ENCODE measurements around the gene ZFYVE28. TPM values are rescaled to one million over a fixed set of nuclear protein-coding genes. Genes with fewer than 3 reads are reported as not detected.
"Not testable (repeated sequence)": the region's sequence is repeated elsewhere in the genome, so short reads cannot be mapped to it uniquely, and the experiment has no call there.

ZFYVE28 gene
- total RNA-seq, 1 donor from 2014 or later, result 4.4 TPM

DNA sequence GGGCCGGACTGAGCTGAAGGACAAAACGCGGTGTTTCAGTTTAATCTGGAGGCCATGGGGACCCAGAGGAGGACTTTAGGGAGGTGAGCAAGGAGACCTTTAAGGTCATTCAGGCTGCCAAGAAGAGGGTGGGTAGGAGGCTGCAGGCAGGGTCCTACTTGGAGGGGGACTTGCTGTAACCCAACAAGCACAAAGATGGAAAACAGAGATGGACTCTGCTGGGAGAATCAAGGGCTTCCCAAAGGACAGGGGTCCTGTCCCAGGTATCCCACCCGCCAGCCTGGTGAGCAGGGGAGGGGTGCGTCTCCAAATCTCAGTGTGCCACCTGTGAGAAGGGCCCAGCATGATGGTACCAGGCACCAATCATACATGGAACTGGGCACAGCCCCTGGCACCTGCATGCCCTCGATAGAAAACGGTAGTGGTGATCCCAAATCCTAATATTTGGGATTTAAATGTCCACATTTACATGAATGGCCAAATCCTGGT lies 172.6 kb downstream of the ZFYVE28 start:
- peak; percentile 53 for DNase-seq
- Mint-ChIP-seq H3K27me3 (peaks cover 2% of the 10 kb centered on the region), H3K27ac (peak overlapping the region; percentile 11), H3K36me3 (ENCODE audit: low read depth) (peaks cover 2% of the 10 kb centered on the region), H3K4me3 (no peak overlapping the region), H3K4me1 (peaks cover 15% of the 10 kb centered on the region), H3K9me3 (no peaks in the 10 kb centered on the region)
- intact Hi-C loops (cut with micrococcal nuclease), result loop anchor here (10.0 kb wide), 1 partner anchor 531 kb away; the partner anchor contains the start of gene SLBP

DNA sequence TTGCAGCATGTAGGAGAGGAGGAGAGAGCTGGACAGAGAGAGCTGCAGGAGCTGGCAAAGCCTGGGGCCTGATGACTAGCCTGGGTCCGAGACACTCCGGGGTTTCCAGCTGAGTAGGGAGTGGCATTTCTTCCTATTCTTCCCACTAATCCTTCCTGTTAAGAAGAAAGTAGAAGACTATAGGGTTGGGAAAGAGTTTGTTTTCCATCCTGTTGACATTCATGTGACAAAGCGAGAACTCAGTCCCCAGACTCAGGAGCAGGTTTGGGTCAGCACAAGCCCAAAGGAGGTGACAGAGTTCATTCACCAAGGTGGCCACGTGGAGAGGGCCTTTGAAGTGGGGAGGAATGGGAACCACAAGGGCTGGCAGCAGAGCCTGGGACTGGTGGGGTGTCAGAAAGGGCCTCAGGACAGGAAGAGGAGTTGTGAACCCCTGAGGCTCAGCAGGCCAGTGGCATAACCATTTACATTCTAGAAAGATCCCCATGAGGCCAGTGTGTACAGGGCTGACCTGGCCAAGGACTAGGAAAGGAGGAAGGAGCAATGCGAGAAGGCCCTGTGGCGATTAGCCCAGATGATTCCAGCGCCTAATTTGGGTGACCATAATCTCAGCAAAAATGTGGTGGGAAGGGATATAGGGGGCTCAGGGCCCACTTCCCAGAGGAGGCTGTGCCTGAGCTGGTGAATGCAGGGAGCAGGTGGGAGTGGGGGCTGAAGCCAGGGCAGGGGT lies 173.2 kb downstream of the ZFYVE28 start:
- DNase-seq, result peak; percentile 62
- H3K4me3 Mint-ChIP-seq, result no peak overlapping the region
- H3K27me3 Mint-ChIP-seq, result peaks cover 2% of the 10 kb centered on the region
- H3K9me3 Mint-ChIP-seq, result no peaks in the 10 kb centered on the region
- intact Hi-C loops (cut with micrococcal nuclease), result loop anchor here (10.0 kb wide), 1 partner anchor 530 kb away; the partner anchor contains the start of gene SLBP
- peak overlapping the region; percentile 11 for H3K27ac Mint-ChIP-seq
- peaks cover 3% of the 10 kb centered on the region for H3K36me3 Mint-ChIP-seq (ENCODE audit: low read depth)
- peaks cover 21% of the 10 kb centered on the region for H3K4me1 Mint-ChIP-seq

DNA sequence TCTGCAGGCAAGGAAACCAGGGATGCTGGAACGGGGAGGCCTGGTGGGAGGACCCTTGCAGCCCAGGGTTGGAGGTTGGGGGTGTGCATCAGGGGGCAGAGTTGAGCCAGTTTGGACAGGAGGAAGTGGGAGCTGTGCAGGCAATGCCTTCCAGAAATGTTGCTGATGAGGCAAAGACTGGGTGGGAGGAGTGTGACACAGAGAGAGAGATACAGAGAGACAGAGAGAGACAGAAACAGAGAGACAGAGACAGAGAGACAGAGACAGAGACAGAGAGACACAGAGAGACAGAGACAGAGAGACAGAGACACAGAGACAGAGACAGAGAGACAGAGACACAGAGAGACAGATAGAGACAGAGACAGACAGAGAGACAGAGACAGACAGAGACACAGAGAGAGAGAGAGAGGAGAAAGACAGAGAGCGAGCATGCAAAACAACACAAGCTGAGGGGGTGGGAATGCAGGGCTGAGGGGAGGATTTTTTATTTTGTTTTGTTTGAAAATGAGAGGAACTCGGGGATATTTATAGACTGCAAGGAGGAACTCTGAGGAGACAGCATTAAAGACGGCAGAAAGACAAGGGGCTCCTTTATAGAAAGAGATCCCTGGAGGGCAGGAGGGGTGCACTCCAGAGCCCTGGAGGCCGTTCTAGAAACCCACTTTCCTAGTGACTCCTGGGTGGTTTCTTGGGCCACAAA lies 174.6 kb downstream of the ZFYVE28 start:
- intact Hi-C loops (cut with micrococcal nuclease), result loop anchor here (2.0 to 10.0 kb wide), 4 partner anchors 293 to 1288 kb away; partner anchors contain the start of genes FAM193A, LRPAP1 and SLBP
- Mint-ChIP-seq H3K9me3 (no peaks in the 10 kb centered on the region), H3K27me3 (peaks cover 2% of the 10 kb centered on the region), H3K4me1 (peaks cover 32% of the 10 kb centered on the region), H3K27ac (no peak overlapping the region), H3K36me3 (ENCODE audit: low read depth) (peaks cover 13% of the 10 kb centered on the region), H3K4me3 (no peak overlapping the region)
- DNase-seq, result peak; percentile 62

DNA sequence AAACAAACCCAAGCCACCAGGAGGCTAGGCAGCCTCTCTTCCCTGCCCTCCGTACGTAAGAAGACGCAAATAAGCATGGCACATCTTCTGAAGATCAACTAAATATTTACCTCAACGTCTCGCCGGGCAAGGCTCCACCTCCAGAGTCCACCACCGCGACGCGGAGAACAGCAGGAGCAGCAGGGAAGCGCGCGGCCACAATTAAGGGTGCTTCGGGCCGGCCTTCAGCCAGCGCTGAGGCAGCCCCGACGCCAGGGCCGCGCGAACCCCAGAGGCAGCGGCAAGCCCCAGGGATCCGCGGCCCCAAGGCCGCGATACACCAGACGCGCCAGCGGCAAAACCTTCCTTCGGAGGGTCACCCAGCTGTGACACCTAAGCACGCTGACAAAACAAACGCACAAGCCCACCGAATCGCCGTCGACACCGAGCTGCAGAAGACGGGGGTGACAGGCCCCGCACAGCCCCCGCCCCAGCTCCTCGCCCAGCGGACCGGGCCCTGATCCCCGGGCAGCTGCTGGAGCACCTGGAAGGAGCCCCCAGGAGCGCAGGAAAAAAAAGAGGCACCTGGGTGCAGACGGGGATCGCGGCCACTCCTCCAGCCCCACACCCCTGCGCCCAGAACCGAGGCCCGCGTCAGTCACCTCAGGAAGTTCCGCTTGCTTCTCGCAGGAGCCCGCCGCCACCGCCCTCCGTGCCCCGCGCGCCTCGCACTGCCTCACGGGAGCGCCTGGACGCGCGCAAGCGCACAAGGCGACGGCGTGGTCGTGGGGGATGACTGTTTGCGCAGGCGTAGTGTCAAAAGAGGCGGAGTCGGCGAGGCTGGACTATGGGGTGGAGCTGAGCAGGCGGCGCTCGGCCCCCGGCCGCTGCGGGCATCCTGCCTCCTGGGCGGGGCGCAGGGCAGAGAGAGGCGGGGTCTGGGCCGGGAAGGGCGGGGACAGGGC lies 176.8 kb downstream of the ZFYVE28 start, which contains the start of the genes HAUS3 and POLN:
HAUS3 (minus strand) TSS at position 712 of the 944 bp plus-strand sequence. CDS start 1,175 bp downstream, outside the sequence.
POLN (minus strand) TSS at position 712 of the 944 bp plus-strand sequence. CDS start 12,890 bp downstream, outside the sequence.
- Mint-ChIP-seq H3K36me3 (ENCODE audit: low read depth) (peaks cover 26% of the 10 kb centered on the region), H3K4me1 (peaks cover 49% of the 10 kb centered on the region), H3K9me3 (no peaks in the 10 kb centered on the region), H3K27me3 (peaks cover 2% of the 10 kb centered on the region), H3K4me3 (peak within 1 kb of the TSS; percentile 84), H3K27ac (peak within 1 kb of the TSS; percentile 93)
- peak; percentile 100 for DNase-seq
- intact Hi-C loops (cut with micrococcal nuclease), result loop anchor here (1.0 to 10.0 kb wide), 8 partner anchors 21 to 1291 kb away; partner anchors contain the start of genes CFAP99, FAM193A, LRPAP1 and MXD4

DNA sequence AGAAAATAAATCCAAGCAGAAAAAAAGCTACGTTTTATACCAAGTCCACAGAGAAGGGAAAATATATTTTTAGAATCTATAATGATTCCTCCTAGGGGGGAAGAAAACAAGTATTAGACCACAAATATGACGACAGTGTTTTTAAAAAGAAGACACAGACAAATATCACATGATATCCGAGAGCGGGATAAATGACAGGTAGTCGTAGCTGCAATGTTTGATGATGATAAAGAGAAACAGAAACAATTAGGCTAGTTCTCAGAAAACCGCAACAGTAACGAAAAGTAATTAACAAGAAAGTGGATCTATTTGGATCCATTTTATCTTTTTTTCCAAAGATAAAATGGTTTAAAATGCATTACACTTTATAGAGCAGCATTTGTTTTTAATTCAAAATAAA lies 177.4 kb downstream of the ZFYVE28 start:
- Mint-ChIP-seq H3K36me3 (ENCODE audit: low read depth) (peaks cover 29% of the 10 kb centered on the region), H3K27ac (peak overlapping the region; percentile 93), H3K4me1 (peaks cover 49% of the 10 kb centered on the region), H3K27me3 (peaks cover 2% of the 10 kb centered on the region), H3K9me3 (no peaks in the 10 kb centered on the region), H3K4me3 (peak overlapping the region; percentile 84)
- DNase-seq, result peak; percentile 66
- intact Hi-C loops (cut with micrococcal nuclease), result loop anchor here (1.0 to 10.0 kb wide), 4 partner anchors 232 to 1291 kb away; partner anchors contain the start of genes FAM193A, LRPAP1 and SLBP

DNA sequence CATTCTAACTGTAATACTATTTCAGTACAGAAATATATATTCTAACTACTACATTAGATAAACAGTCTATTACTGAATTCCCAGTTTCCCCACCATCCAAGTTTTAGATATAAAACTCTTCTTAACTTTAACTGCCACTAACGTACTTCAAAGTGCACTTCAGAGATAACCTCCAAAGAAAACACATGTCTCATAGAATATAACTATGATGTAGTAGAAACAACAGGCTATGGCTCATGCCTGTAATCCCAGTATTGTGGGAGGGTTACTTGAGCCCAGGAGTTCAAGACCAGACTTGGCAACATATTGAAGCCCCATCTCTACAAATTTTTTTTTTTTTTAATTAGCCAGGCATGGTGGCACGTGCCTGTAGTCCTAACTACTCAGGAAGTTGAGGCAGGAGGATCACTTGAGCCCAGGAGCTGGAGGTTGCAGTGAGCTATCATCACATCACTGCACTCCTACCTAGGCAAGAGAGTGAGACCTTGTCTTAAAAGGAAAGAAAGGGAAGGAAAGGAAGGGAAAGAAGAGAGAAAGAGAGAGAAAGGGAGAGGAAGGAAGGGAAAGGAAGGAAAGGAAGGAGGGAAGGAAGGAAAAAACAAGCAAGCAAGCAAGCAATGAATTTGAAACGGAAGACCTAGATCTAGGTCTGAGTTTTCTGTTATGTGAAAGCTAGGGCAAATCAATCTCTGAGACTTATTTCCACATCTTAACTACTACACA lies 181.3 kb downstream of the ZFYVE28 start:
- peak overlapping the region; percentile 59 for H3K4me3 Mint-ChIP-seq
- no peaks in the 10 kb centered on the region for H3K9me3 Mint-ChIP-seq
- H3K36me3 Mint-ChIP-seq (ENCODE audit: low read depth), result peaks cover 48% of the 10 kb centered on the region
- no peaks in the 10 kb centered on the region for H3K27me3 Mint-ChIP-seq
- peaks cover 50% of the 10 kb centered on the region for H3K4me1 Mint-ChIP-seq
- no peak for DNase-seq
- no peak overlapping the region for H3K27ac Mint-ChIP-seq
- intact Hi-C loops (cut with micrococcal nuclease), result no loop called here

DNA sequence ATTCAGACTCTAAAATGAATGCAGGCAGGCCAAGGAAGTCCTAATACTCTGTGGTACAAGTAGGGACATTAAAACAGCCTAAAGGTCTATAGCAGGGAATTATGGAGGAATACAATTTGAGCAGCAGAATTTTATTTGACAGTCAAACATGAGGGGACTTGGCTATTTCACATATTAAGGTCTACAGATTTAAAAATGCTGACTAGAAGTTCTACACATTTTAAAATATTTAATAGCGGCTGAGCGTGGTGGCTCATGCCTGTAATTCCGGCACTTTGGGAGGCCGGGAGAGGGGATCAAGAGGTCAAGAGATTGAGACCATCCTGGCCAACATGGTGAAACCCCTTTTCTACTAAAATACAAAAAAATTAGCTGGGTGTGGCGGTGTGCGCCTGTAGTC lies 187.4 kb downstream of the ZFYVE28 start:
- H3K27ac Mint-ChIP-seq, result no peak overlapping the region
- H3K9me3 Mint-ChIP-seq, result no peaks in the 10 kb centered on the region
- no peak for DNase-seq
- intact Hi-C loops (cut with micrococcal nuclease), result no loop called here
- peaks cover 32% of the 10 kb centered on the region for H3K36me3 Mint-ChIP-seq (ENCODE audit: low read depth)
- peaks cover 14% of the 10 kb centered on the region for H3K4me1 Mint-ChIP-seq
- no peak overlapping the region for H3K4me3 Mint-ChIP-seq
- no peaks in the 10 kb centered on the region for H3K27me3 Mint-ChIP-seq

DNA sequence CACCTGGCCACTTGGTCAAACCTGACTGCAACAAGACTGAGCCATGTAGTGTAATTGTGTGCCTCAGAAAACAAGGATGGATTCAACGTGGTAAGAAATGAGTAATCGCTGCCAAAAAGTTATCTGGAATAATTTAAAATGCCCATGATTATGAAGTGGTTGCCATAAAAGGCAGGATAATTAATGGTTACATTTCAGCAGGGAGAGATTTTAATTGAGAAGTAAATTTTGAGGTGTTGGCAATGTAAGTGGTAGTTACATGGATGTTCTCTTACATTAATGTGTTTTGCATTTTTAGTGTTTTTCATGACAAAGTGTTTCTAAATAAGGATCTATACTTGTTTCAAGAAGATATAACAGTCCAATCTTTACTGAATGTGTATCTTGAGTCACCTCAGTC lies 192.2 kb downstream of the ZFYVE28 start:
- no peak overlapping the region for H3K4me3 Mint-ChIP-seq
- no peaks in the 10 kb centered on the region for H3K9me3 Mint-ChIP-seq
- H3K27me3 Mint-ChIP-seq, result no peaks in the 10 kb centered on the region
- H3K36me3 Mint-ChIP-seq (ENCODE audit: low read depth), result peaks cover 20% of the 10 kb centered on the region
- intact Hi-C loops (cut with micrococcal nuclease), result no loop called here
- no peak for DNase-seq
- H3K27ac Mint-ChIP-seq, result no peak overlapping the region
- no peaks in the 10 kb centered on the region for H3K4me1 Mint-ChIP-seq

DNA sequence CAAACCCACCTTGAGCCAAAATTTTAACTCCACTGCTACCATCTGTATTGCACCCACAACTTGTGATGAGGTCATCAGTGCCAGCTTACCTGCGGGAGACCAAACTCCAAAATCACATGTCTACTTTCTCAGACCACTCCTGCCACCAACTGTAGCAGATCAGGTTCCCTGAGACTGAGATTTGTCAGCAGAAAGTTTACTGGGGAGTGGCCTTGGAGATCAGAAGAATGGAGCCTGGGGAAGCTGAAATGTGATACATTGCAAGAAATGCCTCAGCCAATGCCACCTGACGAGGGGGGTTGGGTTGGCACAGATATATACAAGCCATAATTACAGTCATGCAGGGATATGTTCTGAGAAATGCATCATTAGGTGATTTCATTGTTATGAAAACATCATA lies 195.6 kb downstream of the ZFYVE28 start:
- no peaks in the 10 kb centered on the region for H3K27me3 Mint-ChIP-seq
- DNase-seq, result no peak
- peaks cover 6% of the 10 kb centered on the region for H3K4me1 Mint-ChIP-seq
- no peak overlapping the region for H3K27ac Mint-ChIP-seq
- intact Hi-C loops (cut with micrococcal nuclease), result no loop called here
- no peaks in the 10 kb centered on the region for H3K9me3 Mint-ChIP-seq
- no peak overlapping the region for H3K4me3 Mint-ChIP-seq
- peaks cover 14% of the 10 kb centered on the region for H3K36me3 Mint-ChIP-seq (ENCODE audit: low read depth)

DNA sequence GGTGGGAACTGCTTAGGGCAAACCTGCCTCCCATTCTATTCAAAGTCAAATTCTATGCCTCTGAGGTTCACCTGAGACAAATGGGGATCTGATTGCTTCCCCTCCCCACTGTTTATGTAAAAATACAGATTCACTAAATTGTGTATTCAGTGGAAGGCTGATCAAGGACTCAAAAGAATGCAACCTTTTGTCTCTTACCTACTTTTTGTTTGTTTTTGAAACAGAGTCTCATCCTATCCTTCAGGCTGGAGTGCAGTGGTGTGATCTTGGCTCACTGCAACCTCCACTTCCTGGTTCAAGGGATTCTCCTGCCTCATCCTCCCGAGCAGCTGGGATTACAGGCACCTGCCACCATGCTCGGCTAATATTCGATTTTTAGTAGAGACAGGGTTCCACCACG lies 197.1 kb downstream of the ZFYVE28 start:
- DNase-seq; intact Hi-C loops (cut with micrococcal nuclease); H3K9me3 Mint-ChIP-seq; H3K27me3 Mint-ChIP-seq; H3K36me3 Mint-ChIP-seq (ENCODE audit: low read depth); H3K4me3 Mint-ChIP-seq; H3K4me1 Mint-ChIP-seq; H3K27ac Mint-ChIP-seq: not testable (repeated sequence)

DNA sequence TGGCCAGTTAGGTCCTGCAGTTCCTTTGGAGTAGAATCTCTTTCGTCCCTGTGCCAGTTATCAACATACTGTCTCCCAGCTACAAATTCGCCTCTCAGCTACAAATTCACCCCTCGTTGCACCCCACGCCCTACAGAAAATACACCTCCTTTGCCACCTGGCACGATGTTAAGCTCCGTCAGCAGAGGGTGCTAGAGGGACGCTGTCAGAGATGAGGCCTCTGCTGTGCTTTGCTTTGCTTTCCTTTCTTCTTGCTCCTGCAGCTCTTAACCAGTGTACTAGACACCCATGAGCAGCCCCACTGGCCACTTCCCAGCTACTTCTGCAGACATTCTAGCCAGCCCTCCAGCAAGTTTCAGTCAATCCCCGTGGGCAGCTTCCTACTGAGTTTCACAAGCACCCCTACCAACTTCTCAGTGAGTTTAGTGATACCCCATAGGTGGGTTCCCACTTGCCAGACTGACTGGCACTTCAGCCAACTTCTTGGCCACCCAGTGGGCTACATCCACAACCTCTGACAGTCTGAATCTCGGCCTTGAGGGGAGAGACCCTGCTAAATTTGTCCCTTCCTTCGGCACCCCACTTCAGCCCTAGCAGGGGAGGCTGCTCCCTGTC lies 198.3 kb downstream of the ZFYVE28 start:
- peaks cover 4% of the 10 kb centered on the region for H3K36me3 Mint-ChIP-seq (ENCODE audit: low read depth)
- H3K9me3 Mint-ChIP-seq, result no peaks in the 10 kb centered on the region
- DNase-seq, result peak; percentile 94
- H3K4me1 Mint-ChIP-seq, result peaks cover 8% of the 10 kb centered on the region
- H3K27me3 Mint-ChIP-seq, result no peaks in the 10 kb centered on the region
- H3K27ac Mint-ChIP-seq, result no peak overlapping the region
- H3K4me3 Mint-ChIP-seq, result no peak overlapping the region
- intact Hi-C loops (cut with micrococcal nuclease), result loop anchor here (1.0 kb wide), 2 partner anchors 221 to 243 kb away; no protein-coding TSS in a partner anchor

Data from activated CD4-positive, alpha-beta T cell treated with anti-CD3 and anti-CD28 coated beads, Interleukin-2, amount 10 ng/mL, durations not matched to agents 24 days and 14 days (primary cell).